ENCODE results near the gene COQ7. TPM values are rescaled to one million over a fixed set of nuclear protein-coding genes. Genes with fewer than 3 reads are reported as not detected.
A peak's percentile ranks its signal among the peaks of the same experiment; 100 is the strongest.

COQ7 gene
- total RNA-seq, 1 donor from 2014 or later = 45.4 TPM

DNA sequence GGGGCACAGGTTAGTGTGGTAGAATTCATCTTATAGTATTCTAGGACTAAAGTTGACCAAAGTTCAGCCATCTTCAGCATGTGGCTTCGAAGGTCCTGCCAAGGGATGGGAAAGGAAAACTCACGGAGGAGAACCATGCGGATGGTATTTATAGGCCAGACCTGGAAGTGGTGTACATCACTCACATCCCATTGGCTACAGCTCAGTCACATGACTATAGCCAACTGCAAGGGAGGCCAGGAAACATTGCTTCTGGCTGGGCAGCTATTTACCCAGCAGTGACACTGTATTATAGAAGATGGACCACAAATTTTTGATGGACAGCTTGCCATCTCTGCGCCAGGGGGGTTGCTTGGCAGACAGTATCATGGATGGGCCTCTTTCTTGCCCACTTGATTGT is 35.7 kb upstream of the COQ7 start:
- TF ChIP-seq, protein P1, sequence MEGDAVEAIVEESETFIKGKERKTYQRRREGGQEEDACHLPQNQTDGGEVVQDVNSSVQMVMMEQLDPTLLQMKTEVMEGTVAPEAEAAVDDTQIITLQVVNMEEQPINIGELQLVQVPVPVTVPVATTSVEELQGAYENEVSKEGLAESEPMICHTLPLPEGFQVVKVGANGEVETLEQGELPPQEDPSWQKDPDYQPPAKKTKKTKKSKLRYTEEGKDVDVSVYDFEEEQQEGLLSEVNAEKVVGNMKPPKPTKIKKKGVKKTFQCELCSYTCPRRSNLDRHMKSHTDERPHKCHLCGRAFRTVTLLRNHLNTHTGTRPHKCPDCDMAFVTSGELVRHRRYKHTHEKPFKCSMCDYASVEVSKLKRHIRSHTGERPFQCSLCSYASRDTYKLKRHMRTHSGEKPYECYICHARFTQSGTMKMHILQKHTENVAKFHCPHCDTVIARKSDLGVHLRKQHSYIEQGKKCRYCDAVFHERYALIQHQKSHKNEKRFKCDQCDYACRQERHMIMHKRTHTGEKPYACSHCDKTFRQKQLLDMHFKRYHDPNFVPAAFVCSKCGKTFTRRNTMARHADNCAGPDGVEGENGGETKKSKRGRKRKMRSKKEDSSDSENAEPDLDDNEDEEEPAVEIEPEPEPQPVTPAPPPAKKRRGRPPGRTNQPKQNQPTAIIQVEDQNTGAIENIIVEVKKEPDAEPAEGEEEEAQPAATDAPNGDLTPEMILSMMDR (IDR thresholded peaks at IDR 0.05; ENCODE audit: borderline replicate concordance) = no peak
- peaks cover 5% of the 10 kb centered on the region for H3K36me3 ChIP-seq
- DNase-seq = no peak
- no peak overlapping the region for H3K4me3 ChIP-seq
- peaks cover 20% of the 10 kb centered on the region for H3K9me3 ChIP-seq (replicated peaks)
- H3K27ac ChIP-seq (replicated peaks) = no peak overlapping the region
- no peaks in the 10 kb centered on the region for H3K27me3 ChIP-seq (ENCODE audit: low read depth)
- peaks cover 6% of the 10 kb centered on the region for H3K4me1 ChIP-seq
- intact Hi-C loops (cut with micrococcal nuclease) = no loop called here

DNA sequence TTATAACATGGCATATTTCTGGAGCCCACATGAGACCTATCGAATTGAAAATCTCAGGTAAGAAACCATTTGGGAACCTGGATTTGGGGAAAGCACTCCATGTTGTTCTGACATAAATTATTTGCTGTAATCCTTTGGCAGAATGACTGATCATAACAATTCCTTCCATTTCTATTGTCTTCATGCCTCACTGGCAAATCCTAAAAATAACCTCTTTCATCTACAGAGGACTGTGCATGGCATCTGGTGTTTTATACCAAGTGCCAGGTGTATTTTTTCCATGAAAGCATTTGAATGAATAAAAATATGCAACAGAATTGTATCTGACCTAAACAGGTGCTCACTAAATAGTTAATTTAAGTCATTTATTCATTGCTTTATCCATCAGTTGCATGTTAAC is 33.7 kb upstream of the COQ7 start:
- Histone ChIP-seq H3K4me1 (no peaks in the 10 kb centered on the region), H3K4me3 (no peak overlapping the region), H3K9me3 (replicated peaks) (peaks cover 23% of the 10 kb centered on the region), H3K36me3 (peaks cover 7% of the 10 kb centered on the region), H3K27me3 (ENCODE audit: low read depth) (no peaks in the 10 kb centered on the region), H3K27ac (replicated peaks) (no peak overlapping the region)
- DNase-seq = no peak
- intact Hi-C loops (cut with micrococcal nuclease) = no loop called here
- TF ChIP-seq, protein P1 (IDR thresholded peaks at IDR 0.05; ENCODE audit: borderline replicate concordance) = no peak

DNA sequence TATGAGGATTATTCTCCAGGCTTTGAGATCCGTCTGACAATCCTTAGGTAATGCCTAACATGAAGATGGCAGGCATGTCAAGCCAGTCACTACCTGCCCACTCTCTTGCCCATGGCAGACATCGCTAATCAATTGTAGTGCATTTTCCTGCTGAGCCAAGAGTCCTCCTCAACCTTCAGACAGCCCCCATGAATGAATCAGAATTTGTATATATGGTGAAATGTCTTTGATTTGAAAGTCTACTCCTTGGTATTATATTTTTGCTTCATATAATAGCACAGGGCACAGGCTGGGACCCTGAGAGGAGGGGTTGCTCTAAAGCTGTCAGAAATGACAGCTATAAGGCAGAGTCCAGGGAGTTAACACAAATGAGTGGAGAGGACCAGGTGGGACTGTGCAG is 27.0 kb upstream of the COQ7 start:
- H3K27me3 ChIP-seq (ENCODE audit: low read depth) = no peaks in the 10 kb centered on the region
- H3K36me3 ChIP-seq = peaks cover 7% of the 10 kb centered on the region
- TF ChIP-seq, protein P1 (IDR thresholded peaks at IDR 0.05; ENCODE audit: borderline replicate concordance) = no peak
- no peak for DNase-seq
- H3K9me3 ChIP-seq (replicated peaks) = peaks cover 16% of the 10 kb centered on the region
- no peak overlapping the region for H3K4me3 ChIP-seq
- no peak overlapping the region for H3K27ac ChIP-seq (replicated peaks)
- intact Hi-C loops (cut with micrococcal nuclease) = no loop called here
- H3K4me1 ChIP-seq = no peaks in the 10 kb centered on the region

DNA sequence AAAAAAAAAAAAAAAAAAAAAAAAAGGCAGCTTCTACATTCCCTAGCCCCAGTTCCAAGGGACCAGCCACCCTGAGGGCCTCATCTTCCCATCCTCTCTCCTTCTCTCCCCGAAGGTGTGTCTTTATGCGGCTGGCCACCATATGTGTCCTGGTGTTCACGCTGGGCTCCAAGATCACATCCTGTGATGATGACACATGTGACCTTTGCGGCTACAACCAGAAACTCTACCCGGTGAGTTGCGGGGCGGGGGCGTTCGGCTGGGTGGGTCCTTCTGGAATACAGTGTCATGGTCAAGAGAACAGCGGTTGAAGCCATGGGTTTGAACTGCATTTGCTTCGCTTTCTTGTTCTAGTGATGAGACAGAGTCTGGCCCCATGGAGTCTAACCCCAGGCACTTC is 22.6 kb upstream of the COQ7 start:
- intact Hi-C loops (cut with micrococcal nuclease) = no loop called here
- no peaks in the 10 kb centered on the region for H3K9me3 ChIP-seq (replicated peaks)
- H3K36me3 ChIP-seq = no peaks in the 10 kb centered on the region
- no peak overlapping the region for H3K27ac ChIP-seq (replicated peaks)
- no peaks in the 10 kb centered on the region for H3K4me1 ChIP-seq
- no peak for DNase-seq
- no peaks in the 10 kb centered on the region for H3K27me3 ChIP-seq (ENCODE audit: low read depth)
- H3K4me3 ChIP-seq = no peak overlapping the region
- TF ChIP-seq, protein P1 (IDR thresholded peaks at IDR 0.05; ENCODE audit: borderline replicate concordance) = no peak

DNA sequence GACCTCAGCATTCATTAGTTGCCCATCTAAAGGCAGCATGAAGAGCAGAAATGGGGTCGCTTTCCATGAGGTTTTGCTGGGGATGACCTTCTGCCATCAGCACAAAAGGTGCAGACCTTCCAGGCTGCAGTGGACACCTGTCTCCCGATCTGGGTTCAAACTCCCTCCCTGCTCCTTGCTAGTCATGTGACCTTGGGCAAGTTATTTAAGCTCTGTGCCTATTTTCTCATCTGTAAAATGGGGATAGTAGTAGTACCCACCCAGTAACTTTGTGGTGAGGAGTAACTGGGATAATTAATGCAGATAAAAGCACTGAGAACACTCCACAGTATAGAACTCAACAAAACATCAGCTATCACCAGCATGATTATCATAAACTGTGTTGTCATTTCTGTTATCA is 21.4 kb upstream of the COQ7 start:
- intact Hi-C loops (cut with micrococcal nuclease) = no loop called here
- Histone ChIP-seq H3K9me3 (replicated peaks) (no peaks in the 10 kb centered on the region), H3K27ac (replicated peaks) (no peak overlapping the region), H3K4me3 (no peak overlapping the region), H3K36me3 (no peaks in the 10 kb centered on the region), H3K4me1 (no peaks in the 10 kb centered on the region), H3K27me3 (ENCODE audit: low read depth) (no peaks in the 10 kb centered on the region)
- TF ChIP-seq, protein P1 (IDR thresholded peaks at IDR 0.05; ENCODE audit: borderline replicate concordance) = no peak
- no peak for DNase-seq

DNA sequence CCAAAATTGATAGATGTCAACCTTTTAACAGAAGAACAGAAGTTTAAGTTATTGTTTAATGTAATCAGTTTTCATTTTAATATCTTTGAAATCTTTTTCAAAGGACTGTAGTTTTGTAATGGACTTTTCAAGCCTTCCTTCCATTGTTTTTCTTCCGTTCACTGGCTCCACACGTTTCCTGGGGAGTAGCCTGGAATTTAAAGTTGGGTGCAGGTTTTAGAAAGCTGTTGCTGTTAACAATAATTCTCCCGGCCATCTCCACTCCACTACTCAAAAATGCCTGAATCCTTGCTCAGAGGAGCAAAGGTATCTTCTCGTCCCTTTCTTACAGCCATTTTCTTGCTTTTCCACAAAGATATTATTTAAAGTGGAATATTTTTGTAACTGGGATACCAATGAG is 4.7 kb upstream of the COQ7 start:
- H3K9me3 ChIP-seq (replicated peaks) = no peaks in the 10 kb centered on the region
- H3K36me3 ChIP-seq = no peaks in the 10 kb centered on the region
- H3K4me1 ChIP-seq = peaks cover 17% of the 10 kb centered on the region
- peak overlapping the region; percentile 80 for H3K27ac ChIP-seq (replicated peaks)
- intact Hi-C loops (cut with micrococcal nuclease) = loop anchor here (10.0 kb wide), 1 partner anchor 98 kb away; no protein-coding TSS in a partner anchor
- H3K27me3 ChIP-seq (ENCODE audit: low read depth) = no peaks in the 10 kb centered on the region
- no peak overlapping the region for H3K4me3 ChIP-seq
- DNase-seq = no peak
- TF ChIP-seq, protein P1 (IDR thresholded peaks at IDR 0.05; ENCODE audit: borderline replicate concordance) = no peak

All from left ventricle myocardium inferior (tissue), 1 donor.